HG03432 (cell line): ENCODE measurements around the gene CARS1.

ENCODE experiments used
- ATAC-seq: cut with Tn5 transposase; IDR thresholded peaks from one replicate; pipeline ENCODE4 v1.9.1; 2021; ENCODE audit warnings: mild to moderate bottlenecking, moderate library complexity; ENCODE audit not compliant: unreplicated experiment

CARS1 gene

GRCh38 chr11:3010521-3011275 lies 46.5 kb downstream of the CARS1 start:
- no peak for ATAC-seq

DNA sequence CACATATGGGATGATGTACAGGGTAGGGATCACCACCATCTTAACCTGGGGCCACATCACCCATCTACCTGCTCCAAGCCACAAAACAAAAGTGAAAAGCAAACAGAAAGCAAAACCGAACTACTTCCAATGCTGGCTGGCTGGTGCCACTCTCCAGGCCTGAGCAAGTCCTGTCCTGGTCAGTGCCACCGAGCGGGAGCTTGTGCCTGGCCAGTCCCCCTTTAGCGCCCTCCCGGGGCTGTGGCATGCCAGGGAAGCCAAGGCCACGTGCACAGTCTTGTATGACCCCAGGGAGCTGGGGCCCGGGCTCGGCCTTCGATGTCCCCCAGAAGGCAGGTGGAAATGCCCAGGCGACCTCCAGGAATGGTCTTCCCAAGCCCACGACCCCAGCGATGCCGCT lies 47.2 kb downstream of the CARS1 start:
- no peak for ATAC-seq

- ATAC-seq: no peak
Observed at GRCh38 chr11:3009481-3009880, 47.7 kb downstream of the CARS1 start.

- ATAC-seq: no peak
Observed at GRCh38 chr11:3008746-3009336, 48.4 kb downstream of the CARS1 start.

GRCh38 chr11:3007404-3008010 lies 49.7 kb downstream of the CARS1 start:
- no peak for ATAC-seq

DNA sequence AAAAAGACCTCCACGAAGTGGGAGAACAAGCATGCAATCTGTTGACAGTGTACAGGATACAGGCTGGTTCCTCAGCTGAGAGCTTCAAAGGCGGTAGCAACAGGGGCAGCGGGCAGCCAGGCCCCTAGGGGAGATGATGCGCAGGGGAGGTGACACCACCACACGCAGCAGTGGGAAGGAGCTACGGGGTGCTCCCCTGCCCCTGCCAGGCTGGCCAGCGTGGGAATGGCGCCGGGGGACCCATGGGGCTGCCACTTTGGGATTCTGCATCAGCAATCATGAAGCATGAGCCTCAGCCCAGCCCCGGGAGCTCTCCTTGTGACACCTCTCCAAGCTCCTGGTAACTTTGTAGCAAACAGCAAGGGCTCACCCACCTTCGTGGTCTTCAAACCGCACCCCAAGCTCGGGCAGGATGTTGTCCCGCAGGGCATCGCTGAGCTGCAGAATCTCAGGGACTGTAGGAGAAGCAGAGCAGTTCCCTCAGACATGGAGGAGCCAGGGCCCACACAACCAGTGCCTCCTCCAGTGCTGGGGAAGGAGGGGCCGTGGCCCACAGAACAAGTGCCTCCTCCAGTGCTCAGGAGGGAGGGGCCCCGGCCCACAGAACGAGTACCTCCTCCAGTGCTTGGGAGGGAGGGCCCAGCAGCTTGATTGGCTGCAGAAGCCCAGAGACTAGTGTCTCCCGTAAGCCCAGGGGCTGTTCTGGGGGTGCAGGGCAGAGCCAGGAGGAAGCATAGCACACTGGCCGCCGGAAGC lies 50.5 kb downstream of the CARS1 start:
- no peak for ATAC-seq

DNA sequence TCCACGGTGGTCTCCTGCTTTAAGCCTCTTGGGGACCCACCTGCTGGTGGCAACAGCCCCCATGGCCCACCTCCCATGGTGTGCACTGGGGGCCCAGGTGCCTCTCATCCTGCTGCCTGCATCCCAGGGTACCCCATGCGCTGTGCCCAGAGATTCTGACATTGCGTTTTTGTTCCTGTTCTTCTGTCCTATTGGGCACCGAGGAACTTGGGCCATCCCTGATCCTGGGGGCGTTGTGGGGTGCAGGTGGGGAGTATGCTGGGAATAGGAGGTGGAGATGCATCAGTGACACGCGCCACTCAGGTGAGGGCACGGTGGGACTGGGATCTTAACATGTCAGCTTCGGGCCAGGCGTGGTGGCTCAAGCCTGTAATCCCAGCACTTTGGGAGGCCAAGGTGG lies 52.7 kb downstream of the CARS1 start:
- no peak for ATAC-seq

GRCh38 chr11:3003396-3004231 lies 53.6 kb downstream of the CARS1 start:
- ATAC-seq: no peak

- ATAC-seq: no peak
Observed at GRCh38 chr11:3002871-3003270, 54.4 kb downstream of the CARS1 start.

GRCh38 chr11:3002351-3002861 lies 54.8 kb downstream of the CARS1 start:
- ATAC-seq: no peak

- ATAC-seq: no peak
Observed at GRCh38 chr11:3001496-3001895, 55.7 kb downstream of the CARS1 start.

GRCh38 chr11:3000032-3000961 lies 56.9 kb downstream of the CARS1 start:
- ATAC-seq: no peak

GRCh38 chr11:2999464-2999998 lies 57.7 kb downstream of the CARS1 start:
- no peak for ATAC-seq

GRCh38 chr11:2998073-2998850 lies 59.0 kb downstream of the CARS1 start:
- ATAC-seq: no peak

- no peak for ATAC-seq
Observed at GRCh38 chr11:2997406-2997805, 59.8 kb downstream of the CARS1 start.

DNA sequence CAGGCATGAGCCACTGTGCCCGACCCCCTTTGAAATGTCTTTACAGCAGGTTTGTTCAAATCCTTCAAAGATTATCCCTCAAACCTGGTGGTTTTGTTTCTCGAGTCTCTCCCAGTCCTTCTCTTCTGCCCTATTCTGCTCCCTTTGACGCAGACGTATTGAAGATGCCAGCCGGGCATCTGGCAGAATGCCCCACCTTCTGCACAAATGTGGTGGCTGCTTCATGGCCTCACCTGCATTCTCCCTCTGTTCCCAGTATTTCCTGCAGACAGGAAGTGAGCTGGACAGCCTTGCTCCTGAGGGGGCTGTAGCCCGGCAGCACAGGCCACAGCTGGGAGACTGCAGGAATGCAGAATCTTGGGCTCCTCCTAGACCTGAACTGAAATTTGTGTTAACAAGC lies 60.2 kb downstream of the CARS1 start:
- no peak for ATAC-seq

- ATAC-seq: no peak
Observed at GRCh38 chr11:2995893-2996554, 61.2 kb downstream of the CARS1 start.

DNA sequence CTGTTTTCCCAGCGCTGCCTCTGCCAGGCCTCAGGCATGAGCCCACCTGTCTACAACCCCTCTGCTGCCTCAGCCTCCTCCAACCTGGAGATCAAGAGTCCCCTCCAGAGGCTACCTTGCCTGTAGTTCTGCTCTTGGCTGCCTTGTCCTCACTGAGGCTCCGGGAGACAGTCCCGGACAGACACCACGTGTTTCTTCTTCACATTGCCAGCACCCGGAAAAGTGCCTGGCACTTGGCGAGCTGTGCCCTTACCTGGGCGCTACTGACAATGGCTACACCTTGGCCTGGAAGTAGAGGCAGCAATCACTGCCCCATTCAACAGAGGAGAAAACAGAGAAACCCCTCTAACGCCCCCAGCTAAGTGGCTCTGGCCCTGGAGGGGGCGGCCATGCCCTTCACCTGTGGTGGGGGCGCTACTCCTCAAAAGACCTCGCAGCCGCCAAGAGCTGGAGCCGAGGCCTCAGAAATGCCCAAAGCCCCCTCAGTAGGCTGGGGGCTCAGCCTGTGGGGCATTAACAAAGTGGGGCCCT lies 62.1 kb downstream of the CARS1 start:
- no peak for ATAC-seq
